ENCODE measurements around the gene MAP7D1. TPM values are rescaled to one million over a fixed set of nuclear protein-coding genes. Genes with fewer than 3 reads are reported as not detected.
A peak's percentile ranks its signal among the peaks of the same experiment; 100 is the strongest.

MAP7D1 gene
- polyA plus RNA-seq, 1 of the 3 experiments (the other 2 are of a cell fraction), result 69.9 TPM

- H3K4me3 ChIP-seq (ENCODE audit: low read depth in 2 of 2, low read length in 1 of 2), result peak overlapping the region in 1 of 2 experiments; percentile 24; a peak in 1 of 4 replicates
- H3K27ac ChIP-seq (ENCODE audit: low read depth in 2 of 2, low read length in 1 of 2), result peak overlapping the region; percentile 97 to 98
- CTCF ChIA-PET, result interaction anchor here (0.6 to 4.8 kb wide), 62 partner anchors 10 to 283 kb away, joined by 3 to 143 read pairs (median 6); partner anchors contain the start of genes SH3D21, TEKT2 and THRAP3
- no peaks in the 10 kb centered on the region for H3K9me3 ChIP-seq
- H3K36me3 ChIP-seq (replicated peaks in 1 of 2; ENCODE audit: control insufficient read depth in 1 of 2, insufficient read depth in 2 of 2, low read length in 1 of 2), result peaks cover 0 to 5% of the 10 kb centered on the region in 2 experiments
- H3K27me3 ChIP-seq (ENCODE audit: insufficient read depth), result no peaks in the 10 kb centered on the region
- TF ChIP-seq SMC3 (IDR thresholded peaks at IDR 0.05; ENCODE audit: low read depth, low read length) (peak; percentile 44), TCF12 (IDR thresholded peaks at IDR 0.05) (peak; percentile 32), FOSL2 (IDR thresholded peaks at IDR 0.05; ENCODE audit: borderline replicate concordance, low read depth) (peak; percentile 68; the same call in 1 of the 2 replicates), CHD2 (IDR thresholded peaks at IDR 0.05; ENCODE audit: low read length, partially characterized antibody) (peak; percentile 52), ZBTB33 (IDR thresholded peaks at IDR 0.05; ENCODE audit: borderline replicate concordance, low read depth) (no peak), NRF1 (IDR thresholded peaks at IDR 0.05; ENCODE audit: low read depth, low read length) (peak; percentile 2; the same call in 1 of the 2 replicates), PBX3 (IDR thresholded peaks at IDR 0.05) (peak; percentile 92), MXI1 (IDR thresholded peaks at IDR 0.05; ENCODE audit: low read depth, low read length) (peak; percentile 84), YY1 (IDR thresholded peaks at IDR 0.05; ENCODE audit: low read depth) (no peak), RAD21 (IDR thresholded peaks at IDR 0.05; ENCODE audit: low read length) (peak; percentile 21), TAF1 (IDR thresholded peaks at IDR 0.05; ENCODE audit: borderline replicate concordance, low read depth, low read length) (peak; percentile 93), ELF1 (IDR thresholded peaks at IDR 0.05) (no peak), NFIC (IDR thresholded peaks at IDR 0.05; ENCODE audit: borderline replicate concordance) (no peak), POLR2AphosphoS5 (IDR thresholded peaks at IDR 0.05; ENCODE audit: low read depth, low read length) (peak; percentile 80), USF1 (IDR thresholded peaks at IDR 0.05; ENCODE audit: borderline replicate concordance, low read depth) (no peak), RXRA (IDR thresholded peaks at IDR 0.05; ENCODE audit: borderline replicate concordance, low read depth) (no peak; the same call in 1 of the 2 replicates), SIN3A (IDR thresholded peaks at IDR 0.05; ENCODE audit: borderline replicate concordance, low read depth, low read length) (peak; percentile 95; the same call in 1 of the 2 replicates), MEF2A (IDR thresholded peaks at IDR 0.05; ENCODE audit: borderline replicate concordance, low read depth) (no peak), RFX5 (IDR thresholded peaks at IDR 0.05; ENCODE audit: low read length) (peak; percentile 53; the same call in 1 of the 2 replicates)
- H3K79me2 ChIP-seq (ENCODE audit: insufficient read depth), result peaks cover 47% of the 10 kb centered on the region
- DNase-seq, result peak; percentile 84
- no peaks in the 10 kb centered on the region for H4K20me1 ChIP-seq (ENCODE audit: insufficient read depth)
- peak overlapping the region; percentile 83 for H2AFZ ChIP-seq (ENCODE audit: low read depth)
- no peaks in the 10 kb centered on the region for H3K9me2 ChIP-seq
- peaks cover 19% of the 10 kb centered on the region for H3F3A ChIP-seq (replicated peaks; ENCODE audit: insufficient read depth)
- H3K9ac ChIP-seq, result peak overlapping the region; percentile 74
- H3K4me1 ChIP-seq (ENCODE audit: control insufficient read depth in 1 of 2, insufficient read depth in 2 of 2, low read depth in 1 of 2, low read length in 1 of 2), result peaks cover 32 to 33% of the 10 kb centered on the region in 2 experiments
- H3K4me2 ChIP-seq, result peak overlapping the region; percentile 79
- WGBS (ENCODE audit: low lambda C conversion rate), result 33% methylated on average over 8 of the region's 12 CpGs
- POLR2A ChIA-PET, result interaction anchor here (0.7 to 2.4 kb wide), 5 partner anchors 10 to 156 kb away, joined by 3 to 13 read pairs (median 5); partner anchors contain the start of gene SH3D21
These were observed 5.4 kb upstream of the MAP7D1 start for GRCh38 chr1:36150296-36151133.

Measured in SK-N-SH (cell line).